ENCODE data around the gene KIF6.
A peak's percentile ranks its signal among the peaks of the same experiment; 100 is the strongest.

Gene KIF6

DNA sequence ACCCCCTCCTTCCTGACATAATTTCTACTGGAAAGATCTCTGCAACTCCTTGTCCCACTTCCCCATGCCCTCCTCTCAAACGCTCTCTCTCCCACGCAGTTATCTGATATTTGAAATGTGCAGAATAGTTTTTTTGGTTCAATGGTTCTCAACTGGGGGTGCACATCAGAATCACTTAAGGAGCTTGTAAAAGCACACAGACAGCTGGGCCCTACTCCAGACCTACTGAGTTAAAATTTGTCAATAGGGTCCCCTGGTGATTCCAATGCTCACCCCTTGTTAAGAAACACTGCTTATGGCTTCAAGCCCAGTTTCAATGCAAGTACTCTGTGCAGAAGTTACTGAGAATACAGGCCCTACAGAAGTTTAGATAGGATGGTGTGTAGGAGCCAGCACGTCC lies 357.5 kb downstream of the KIF6 start:
- DNase-seq, result no peak

DNA sequence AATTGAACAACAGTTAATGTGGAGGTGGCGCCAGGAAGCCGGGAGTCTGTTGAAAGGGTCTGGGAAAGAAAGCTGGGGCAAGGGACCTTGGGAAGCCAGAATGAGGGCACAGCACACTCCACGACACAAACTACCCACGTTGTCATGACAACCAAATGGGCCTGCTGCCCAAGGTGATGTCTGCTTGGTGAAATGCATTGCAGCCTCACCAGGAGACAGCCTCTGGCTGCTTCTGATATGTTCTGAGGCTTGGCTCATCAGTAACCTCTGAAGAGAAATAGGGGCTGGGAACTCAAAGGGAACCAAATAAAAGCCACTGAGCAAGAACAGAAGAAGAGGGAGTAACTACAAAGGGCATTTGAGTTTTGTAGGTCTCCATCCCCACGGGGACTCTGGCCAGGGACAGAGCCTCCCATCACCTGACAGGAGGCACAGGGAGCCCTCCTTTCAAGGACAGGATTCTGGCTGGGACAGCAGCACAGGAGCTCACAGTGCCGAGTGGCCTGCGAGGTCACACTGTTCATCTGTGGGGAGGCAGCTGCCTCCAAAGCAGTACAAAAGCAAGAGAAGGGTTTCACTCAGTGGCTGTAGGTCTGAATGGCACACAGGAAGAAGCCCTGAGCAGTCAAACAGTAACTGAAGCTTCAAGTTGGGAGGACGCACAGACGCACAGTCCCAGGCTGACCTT lies 358.1 kb downstream of the KIF6 start:
- no peak for DNase-seq

DNA sequence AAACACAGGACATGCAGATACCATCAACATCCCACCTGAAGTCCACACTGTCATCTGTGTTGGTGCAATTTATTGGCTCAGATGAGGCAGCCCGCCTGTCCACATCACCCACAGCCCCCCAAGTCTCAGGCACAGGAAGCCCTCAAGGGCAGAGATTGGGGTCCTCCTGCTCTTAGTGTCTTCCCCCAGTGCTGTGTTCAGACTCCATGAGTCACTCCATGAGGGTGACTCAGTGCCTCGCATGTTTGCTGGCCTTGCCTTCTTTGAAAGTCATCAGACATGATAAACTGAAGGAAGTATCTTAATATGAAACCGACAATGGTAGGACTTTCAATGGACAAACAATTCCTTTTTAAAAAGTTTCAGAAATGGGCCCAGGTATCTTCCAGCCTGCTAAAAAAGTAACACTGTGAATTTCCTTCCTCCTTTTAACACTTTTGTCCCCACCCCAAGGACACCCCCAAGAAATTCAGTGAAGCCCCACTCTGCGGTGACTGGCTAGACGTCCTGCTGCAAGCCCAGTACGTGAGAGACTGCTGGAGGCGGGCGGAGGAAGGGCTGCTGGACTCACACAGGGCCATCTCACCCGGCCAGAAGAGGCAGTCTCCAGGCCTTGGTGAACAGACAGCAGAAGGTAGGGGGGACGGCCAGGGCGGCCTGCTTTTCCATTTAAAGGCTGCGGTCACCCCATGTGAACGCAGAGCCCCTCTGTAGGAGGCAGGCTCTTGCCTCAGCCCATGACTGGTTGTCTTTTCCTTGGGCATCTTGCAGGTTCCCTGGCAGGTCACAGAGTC lies 359.7 kb downstream of the KIF6 start:
- DNase-seq, result no peak

DNA sequence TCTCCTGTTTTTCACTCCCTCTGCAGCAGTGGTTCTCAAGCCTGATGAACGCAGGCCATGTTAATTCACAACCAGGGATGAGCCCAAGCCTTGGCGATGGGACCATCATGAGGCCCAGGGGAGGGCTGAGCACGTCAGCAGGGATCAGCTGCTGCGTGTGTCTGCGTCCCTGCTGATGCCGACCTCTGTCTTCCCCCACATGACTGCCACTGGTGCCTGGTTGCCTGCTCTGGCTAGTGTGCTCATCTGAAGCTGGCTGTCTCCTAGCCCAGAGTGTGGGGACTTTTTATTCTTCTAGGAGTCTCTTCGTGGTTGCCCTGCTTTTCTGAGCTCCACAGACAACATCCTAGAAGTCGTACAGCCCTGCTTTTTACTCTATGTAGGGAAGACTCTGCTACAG lies 361.9 kb downstream of the KIF6 start:
- no peak for DNase-seq

DNA sequence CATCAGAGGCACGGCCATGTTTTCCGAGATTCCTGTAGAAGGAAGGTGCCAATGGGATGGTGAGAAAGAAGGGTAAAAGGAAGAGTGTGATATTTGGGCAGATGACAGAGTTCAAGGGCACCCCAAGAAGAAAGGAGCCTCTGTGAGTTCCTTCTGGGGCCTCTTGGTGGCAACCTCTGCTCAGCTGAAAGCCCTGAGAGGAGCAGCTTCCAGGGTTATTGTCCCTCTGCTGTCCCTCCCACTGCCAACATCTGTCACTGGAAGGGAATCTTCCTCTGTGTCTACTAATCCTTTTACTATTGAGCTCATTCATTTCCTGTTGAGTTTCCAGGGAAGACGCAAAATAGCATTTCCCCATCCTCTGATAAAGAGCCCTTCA lies 362.7 kb downstream of the KIF6 start:
- no peak for DNase-seq

DNA sequence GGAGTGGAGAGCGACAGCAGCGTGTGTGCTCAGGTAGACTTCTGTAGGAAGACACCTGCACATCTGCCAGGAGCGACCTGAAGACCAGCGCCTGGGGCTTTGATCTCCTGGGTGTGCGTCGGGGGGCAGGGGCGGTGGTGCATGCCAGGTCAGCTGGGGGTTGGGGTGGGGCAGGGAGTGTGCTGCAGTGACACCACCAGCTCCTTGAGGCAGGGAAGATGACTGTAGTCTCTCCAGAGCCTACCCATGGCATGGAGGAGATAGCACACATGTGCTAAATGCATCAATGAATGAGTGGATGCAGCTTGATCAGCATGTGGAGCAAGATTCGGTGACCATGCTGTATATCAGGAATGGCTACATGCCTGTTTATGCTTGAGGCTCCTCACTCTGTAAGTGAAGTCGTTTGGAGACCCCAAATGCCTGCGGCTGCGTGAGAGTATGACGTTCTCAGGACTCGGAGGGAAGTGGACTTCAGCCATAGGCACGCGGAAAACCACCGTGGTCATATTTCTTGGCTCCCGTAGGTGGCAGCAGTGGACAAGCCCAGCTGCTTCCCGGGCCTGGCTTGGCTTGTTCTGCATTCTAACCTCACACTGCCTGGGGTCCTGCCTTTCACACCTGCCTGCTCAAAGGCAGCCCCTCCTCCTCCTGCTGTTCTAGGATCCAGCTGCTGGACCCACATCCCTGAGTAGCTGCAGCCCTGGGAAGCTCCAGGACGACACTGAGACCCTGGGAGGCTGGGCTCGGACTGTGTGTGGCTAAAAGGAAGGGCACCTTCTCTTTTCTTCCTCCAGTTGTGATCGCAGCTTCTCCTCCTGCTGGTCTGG lies 363.3 kb downstream of the KIF6 start:
- peak; percentile 3 for DNase-seq

DNA sequence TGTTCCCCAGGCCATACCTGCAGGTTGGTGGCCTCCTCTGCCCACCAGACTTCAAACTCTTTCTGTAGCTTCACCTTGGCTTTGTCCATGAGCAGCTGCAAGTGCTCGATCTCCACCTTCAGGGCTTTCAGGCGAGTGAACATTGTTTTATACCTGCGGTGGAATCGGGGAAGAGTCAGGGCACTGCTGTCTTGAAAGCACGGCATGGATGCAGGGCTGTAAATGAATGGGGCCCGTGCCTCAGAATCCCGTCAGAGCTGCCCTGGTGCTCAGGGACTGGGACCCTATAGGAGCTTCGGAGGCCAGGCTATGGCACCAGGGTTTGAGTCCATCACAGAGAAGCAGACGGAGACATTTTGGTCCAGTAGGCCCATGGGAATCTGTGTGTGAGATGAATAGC lies 364.8 kb downstream of the KIF6 start:
- no peak for DNase-seq

DNA sequence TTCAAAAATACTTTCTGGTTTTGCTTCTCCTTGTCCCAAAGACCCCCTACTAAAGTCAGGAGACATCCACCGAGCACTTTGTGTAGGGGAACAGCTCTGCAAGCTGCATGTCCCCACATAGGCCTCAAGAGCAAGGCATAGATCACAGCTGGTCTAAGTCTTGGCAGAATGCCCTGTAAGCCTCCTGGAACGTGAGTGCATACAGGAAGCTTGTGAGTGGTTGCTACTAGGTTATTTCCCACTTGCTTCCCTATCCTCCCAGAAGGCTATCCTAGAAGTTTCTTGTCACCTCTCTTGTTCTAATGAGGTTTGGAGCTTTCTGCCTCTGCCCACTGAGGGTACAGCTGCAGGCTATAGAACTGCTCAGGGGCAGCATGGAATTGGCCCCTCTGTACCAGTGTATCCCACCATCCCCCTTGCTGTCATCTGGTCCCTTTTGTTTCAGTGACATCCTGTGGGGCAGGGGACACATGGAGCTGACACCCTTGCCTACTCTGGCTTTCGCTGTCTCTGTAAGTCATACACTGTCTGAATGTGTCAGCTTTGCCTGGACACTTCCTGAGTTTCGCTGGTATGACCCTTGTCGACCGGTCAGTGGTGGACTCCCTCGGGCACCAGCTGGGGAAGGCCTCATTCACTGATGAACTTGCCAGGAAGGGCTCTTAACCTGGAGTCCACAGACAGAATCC lies 367.1 kb downstream of the KIF6 start:
- DNase-seq, result no peak

DNA sequence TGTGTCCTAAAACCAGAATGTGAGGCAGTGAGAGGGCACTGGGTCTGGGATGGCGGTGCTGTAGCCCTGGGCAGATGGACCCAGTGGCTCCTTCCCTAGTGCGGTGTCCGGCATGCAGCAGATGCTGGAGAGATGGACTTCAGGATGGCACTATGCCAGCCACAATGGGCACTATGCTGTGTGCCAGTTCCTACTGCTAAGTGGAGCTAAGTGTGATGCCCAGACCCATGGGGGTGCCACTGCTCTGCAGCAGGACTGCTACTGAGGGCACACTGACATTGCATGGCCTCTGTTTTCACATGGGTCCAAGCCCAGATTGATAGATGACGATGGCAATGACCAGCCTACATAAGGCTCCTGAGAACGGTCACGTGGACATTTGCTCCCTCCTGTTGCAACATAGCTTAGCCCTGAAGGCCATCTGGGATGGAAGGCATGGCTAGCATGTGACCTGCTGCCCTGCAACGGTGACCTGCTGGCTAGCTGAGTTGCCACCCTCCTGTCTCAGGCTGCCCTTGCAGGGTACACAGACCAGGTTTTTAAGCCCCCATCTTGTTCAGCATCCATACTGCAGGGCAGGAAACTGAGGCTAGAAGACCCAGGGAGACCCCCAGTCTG lies 371.4 kb downstream of the KIF6 start:
- DNase-seq, result no peak

DNA sequence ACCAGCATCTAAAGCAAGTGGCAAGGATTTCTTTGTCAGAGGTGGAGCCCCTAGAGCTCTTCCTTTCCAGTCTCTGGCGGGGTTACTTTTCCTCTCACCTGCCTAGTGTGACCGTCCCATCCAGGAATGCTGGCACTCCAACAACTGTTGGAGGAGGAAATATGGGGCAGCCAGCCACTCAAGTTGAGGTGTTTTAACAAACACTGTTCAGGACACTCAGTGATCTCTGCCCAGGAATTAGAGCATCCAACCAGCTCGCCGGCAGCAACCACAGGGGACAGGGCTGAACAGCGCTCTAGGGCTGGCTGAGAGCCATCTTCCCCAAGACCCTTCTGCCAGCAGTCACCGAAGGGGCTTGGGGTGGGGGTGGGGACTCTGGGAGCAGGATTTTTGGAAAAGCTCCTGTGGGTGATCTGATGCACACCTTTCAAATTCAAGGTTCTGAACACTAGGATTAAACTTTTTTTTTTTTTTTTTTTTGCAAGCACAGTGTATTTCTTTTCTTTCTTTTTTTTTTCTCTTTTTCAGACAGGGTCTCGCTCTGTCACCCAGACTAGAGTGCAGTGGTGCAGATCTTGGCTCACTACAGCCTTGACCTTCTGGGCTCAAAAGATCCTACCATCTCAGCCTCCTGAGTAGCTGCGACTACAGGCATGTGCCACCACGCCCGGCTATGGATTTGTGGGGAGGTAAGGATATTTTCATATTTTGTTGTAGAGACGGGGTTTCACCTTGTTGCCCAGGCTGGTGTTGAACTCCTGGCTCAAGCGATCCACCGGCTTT lies 374.3 kb downstream of the KIF6 start:
- no peak for DNase-seq

DNA sequence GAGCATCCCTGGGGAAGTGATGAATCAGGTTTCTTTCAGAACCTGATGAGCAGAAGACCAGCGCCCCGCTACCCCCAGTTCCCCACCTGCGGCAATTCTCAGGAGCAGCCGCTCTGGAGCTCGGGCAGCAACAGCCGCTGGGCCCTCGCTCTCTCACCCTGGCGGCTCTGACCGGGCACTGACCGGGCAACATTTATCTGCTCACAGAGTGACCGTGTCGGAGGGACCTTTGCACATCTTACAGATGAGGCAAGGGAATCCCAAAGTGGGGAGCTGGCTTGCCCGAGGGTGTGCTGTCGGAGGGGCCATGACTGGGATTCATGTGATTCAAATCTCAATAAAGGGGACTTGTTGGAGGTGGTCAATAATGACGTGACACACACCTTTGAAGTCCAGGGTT lies 376.5 kb downstream of the KIF6 start:
- DNase-seq, result no peak

DNA sequence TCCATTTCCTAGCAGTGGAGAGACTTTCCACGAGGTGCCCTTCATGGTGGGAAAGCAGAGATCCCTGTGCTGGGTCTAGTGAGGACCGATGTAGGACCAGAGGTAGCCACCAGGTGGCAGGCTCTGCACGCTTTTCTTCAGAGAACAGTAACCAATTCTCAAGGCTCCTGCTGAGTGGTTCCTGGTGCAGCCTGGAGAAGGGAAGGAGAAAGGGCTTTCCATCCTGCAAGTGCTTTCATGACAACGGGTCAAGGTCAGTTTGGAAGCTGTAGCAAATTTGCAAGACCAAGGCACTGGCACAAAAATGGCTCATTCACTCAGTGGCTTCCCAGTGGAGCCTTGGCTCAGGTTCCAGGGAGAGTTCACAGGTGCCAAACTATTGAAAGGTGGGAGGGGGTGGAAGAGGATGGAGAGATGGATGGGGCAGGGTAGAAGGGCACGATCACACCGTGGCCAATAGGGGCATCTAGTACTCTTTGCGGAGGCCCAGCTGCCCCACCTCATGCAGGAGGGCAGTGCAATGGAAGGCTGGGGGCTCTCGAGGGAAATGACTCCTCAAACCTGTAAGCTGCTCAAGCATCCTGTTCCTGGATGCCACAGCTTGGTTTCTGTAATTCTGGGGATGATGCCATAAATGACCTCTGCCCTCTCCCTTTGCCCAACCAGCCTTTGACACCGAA lies 377.2 kb downstream of the KIF6 start:
- DNase-seq, result peak; percentile 8

DNA sequence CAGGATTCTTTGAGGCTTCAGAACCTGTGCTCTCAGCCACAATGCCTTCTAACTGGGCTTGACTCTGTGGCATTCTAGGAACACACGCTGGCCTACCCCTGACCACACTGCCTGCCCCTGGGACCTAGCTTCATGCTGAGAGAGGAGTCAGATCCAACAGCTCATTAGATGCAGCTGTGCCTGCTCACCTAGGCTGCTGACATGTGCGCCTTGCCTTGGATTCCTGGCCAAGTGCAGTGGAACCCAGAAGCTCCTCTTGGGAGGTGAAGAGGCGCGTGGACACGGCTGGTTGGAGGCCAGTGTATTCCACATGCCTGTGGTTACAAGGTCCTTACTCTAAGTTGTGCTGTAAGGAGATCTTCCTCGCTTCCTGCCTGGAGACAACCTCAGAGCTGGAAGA lies 378.0 kb downstream of the KIF6 start:
- DNase-seq, result no peak

DNA sequence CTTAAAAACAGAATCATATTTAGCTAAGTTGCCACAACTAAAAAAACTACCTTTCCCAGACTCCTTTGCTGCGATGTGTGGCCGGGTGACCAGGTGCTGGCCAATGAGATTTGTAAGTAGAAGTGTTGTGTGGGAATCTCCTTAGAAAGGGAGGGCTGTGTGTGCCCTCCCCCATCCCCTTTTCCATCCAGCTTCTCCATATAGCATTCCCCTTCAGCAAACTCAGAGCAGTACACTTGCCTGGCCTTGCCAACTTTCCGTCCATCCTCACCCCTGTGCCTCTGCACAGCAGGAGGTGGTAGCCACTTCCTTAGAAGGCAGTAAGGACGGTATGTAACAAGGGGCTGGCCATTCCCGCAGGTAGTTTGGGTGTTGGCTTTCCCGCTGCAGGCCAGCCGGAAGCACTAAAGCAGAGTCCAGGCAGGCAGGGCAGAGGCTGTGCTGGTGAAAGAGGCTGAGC lies 380.4 kb downstream of the KIF6 start:
- no peak for DNase-seq

DNA sequence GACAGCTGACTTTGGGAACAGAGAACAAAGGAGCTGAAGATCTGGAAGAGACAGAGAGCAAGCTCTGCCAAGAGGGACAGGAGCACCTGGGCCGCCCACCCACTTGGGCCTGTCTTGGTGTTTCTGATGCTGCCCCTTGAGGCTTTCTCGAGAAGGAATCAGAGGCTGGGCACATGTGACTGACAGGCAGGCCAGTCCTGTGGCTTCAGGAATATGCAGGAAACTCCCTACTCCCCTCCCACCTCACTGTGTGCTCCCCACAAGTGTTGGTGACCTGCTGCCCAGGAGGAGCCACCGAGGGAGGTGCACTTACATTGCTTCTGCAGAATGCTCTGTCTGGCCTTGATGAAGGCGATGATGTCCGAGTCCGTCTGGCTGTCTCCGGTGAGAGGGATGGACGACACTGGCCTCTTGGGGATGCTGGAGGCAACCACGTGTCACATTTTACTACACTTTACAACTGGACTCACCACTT lies 381.8 kb downstream of the KIF6 start:
- no peak for DNase-seq

DNA sequence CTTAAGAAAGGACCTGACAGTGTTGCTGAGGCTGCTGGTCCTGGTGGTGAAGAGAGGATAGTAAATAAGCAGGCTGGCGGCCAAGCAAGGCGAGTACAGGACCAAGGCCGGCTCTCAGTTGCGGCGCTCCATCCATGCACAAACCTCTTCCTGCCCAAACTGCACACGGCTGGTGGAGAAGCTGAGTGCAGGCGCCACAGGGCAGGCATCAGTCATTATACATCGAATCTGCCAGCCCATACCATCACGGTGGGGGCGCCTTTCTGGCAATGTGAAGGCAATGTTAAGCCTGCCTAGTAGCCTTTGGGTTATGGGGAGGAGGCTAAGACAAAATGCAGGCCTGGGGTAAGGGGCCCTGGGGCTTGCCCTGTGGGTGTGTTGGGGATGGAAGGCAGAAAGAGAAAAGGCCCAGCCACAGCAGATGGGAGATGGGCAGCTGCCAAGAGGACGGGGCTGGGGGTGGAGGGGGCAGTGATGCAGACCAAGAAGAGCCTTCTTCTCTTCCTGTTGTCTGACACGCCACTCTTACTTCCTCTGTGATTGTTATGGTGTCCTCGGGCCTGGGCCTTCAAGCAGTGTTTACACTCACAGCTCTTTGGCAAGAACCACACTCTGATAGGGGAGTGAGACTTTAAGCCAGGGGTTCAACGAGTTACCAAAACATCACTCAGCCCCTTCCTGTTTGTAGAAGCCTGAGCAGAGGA lies 382.4 kb downstream of the KIF6 start:
- DNase-seq, result no peak

DNA sequence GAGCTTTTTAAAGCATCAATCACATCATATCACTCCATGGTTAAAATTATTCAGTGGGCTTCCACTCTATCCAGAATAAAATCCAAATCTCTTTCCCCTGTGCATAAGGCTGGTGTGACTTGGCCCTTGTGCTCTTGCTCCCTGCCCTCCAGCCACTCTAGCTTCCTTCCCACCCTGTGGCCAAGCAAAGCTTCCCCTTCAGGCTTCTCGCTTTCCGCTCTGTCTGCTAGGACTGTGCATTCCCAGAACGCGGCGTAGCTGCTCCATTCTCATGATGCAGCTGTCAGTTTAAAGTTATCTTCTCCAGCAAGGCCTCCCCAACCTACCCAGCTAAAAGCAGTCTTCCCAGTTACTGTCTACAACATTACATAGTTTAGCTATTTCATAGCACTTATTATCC lies 383.3 kb downstream of the KIF6 start:
- no peak for DNase-seq

DNA sequence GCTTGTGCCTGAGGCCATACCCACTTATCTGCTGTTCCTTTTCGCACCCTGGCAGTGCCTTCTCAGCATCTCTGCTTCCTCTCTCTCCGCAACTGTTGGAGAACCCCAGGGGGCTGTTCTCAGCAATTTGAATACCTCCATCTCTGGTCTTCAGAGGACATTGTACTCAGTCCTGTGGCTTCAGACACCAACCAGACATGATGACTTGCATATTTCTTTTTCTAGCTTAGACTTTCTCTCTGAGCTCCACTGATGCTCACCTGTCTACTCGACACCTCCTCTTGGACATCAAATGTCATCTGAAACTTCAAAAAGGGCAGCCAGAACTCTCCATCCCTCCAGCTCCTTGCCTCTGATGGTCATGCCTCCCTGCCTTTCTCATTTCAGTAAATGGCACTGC lies 383.9 kb downstream of the KIF6 start:
- no peak for DNase-seq

DNA sequence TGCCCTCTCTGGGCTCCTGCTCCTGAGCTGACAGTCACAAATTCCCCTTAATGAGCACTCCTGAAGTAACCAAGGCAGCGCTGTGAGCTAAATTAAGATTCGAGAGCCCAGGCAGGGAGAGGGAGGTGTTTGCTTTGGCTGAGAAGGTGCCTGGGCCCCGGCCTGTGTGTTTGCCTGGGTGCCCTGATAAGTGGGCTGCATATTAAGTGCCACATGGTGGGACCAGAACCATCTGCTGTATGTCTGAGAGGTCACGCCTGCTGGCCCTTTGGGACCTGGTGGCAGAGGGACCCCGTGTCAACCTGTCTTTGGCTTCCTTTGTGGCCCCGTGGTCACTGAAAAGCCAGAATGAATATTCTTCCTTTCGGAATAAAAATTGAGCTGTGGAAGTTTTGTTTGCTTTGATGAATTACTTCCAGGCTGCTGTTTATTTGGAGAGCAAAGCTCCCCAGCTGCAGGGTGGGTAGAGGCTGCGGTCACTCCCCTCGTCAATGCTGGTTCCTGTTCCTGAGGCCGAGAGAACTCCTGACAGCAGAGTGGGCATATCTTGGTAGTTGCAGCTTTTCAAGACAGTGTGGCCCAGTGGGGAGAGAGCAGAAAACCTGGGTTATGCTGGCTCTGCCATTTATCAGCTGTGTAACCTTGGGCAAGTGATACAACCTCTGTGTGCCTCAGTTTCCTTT lies 385.2 kb downstream of the KIF6 start:
- DNase-seq, result no peak

Data from NK-92 treated with Interleukin-12 subunit alpha and Interleukin-12 subunit beta, amount 100 ng/mL, for 24 hours (cell line).